Activated T-helper 1 cell treated with Interleukin-2 at 50 U/mL for 16 hours (primary cell): ENCODE results near the gene TMEM43.

Experiments
- DNase-seq: peaks from one replicate; pipeline ENCODE4 v3.0.0-alpha.2; 2020; ENCODE audit warnings: low read depth

The TMEM43 gene

GRCh38 chr3:14178247-14179113 is 53.6 kb downstream of the TMEM43 start, which contains the start of the genes LSM3 and XPC:
Gene LSM3, plus strand, starts transcription at chr3:14178817. Its CDS starts 44 bp downstream, at chr3:14178861.
Gene XPC, minus strand, starts transcription at chr3:14178601. Its CDS starts 33 bp downstream, at chr3:14178568.
- DNase-seq: peak; percentile 96

GRCh38 chr3:14179114-14179465 is 54.2 kb downstream of the TMEM43 start:
- DNase-seq: no peak

GRCh38 chr3:14179795-14180194 is 54.9 kb downstream of the TMEM43 start:
- no peak for DNase-seq

- DNase-seq: no peak
These were observed 56.4 kb downstream of the TMEM43 start for GRCh38 chr3:14181253-14181652.

- DNase-seq: no peak
These were observed 58.2 kb downstream of the TMEM43 start for GRCh38 chr3:14183015-14183577.

DNA sequence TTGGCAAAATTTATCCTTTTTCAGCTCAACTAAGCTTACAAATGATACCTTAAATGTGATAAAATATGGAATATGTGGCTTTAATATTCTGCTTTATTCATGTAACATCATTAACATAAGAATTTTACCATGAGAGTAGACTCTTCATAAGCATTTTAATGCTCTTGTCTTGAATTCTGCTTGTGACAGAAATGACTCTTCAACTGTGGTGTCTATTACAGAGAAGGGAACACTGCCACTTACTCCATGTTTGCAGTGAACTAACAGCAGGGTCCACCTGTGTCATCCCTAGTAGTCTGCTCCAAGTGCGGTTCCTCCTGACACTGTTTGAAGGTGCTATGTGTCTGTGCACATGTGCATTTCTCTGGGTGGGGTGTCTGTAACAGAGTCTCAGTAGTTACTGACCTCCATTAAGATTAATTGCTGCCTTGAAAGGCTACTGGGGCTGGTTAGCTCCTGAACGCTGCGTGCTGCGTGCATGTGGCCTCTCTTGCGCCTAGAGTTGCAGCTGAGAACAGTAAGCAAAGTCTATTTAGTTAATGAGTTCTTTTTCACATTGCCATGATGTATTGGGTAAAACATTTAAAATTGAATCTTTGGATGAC is 62.1 kb downstream of the TMEM43 start:
- DNase-seq: no peak

DNA sequence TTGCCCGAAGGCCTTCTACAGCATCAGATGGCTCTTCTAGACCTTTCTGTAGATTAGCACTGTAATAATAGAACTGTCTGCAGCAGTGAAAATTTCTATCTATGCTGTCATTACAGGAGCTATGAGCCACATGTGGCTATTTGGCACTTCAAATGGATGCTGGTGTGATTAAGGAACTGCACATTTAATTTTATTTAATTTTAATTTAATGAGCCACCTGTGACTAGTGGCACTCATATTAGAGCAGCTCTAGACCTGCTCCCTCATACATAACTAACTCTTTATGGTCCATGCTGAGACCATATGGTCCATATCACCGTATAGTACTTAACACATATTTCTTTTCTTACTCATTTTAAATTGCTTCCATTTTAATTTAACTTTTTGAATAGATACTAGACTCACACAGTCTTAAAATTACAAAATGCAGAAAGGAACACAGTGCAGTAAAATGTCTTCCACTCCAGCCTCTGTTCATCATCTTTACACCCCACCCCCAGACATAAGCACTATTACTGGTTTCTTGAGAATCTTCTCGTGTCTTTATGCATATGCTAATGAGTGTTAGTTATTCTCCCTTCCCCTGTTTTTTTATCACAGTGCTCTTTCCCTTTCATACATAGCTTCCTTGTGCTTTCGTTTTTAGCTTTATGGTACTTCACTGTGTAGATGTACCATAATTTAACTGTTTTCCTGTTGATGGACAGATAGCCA is 63.3 kb downstream of the TMEM43 start:
- DNase-seq: no peak
